ENCODE results near the gene TIMM22.

GRCh38 chr17:986322-986929 lies 10.5 kb upstream of the TIMM22 start:
- TF ChIP-seq, protein P1, sequence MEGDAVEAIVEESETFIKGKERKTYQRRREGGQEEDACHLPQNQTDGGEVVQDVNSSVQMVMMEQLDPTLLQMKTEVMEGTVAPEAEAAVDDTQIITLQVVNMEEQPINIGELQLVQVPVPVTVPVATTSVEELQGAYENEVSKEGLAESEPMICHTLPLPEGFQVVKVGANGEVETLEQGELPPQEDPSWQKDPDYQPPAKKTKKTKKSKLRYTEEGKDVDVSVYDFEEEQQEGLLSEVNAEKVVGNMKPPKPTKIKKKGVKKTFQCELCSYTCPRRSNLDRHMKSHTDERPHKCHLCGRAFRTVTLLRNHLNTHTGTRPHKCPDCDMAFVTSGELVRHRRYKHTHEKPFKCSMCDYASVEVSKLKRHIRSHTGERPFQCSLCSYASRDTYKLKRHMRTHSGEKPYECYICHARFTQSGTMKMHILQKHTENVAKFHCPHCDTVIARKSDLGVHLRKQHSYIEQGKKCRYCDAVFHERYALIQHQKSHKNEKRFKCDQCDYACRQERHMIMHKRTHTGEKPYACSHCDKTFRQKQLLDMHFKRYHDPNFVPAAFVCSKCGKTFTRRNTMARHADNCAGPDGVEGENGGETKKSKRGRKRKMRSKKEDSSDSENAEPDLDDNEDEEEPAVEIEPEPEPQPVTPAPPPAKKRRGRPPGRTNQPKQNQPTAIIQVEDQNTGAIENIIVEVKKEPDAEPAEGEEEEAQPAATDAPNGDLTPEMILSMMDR (conservative IDR thresholded peaks at IDR 0.05; ENCODE audit: low read depth, low read length): no peak
- TF ChIP-seq MXI1 (IDR thresholded peaks at IDR 0.05; ENCODE audit: borderline replicate concordance, low read depth, low read length): no peak
- no peak for TF ChIP-seq POLR2A (IDR thresholded peaks at IDR 0.05; ENCODE audit: low read depth, low read length)
- no peak for TF ChIP-seq RCOR1 (IDR thresholded peaks at IDR 0.05; ENCODE audit: insufficient replicate concordance, low read length)
- TF ChIP-seq CEBPB (IDR thresholded peaks at IDR 0.05; ENCODE audit: low read depth, low read length): no peak
- no peak for TF ChIP-seq RAD21 (IDR thresholded peaks at IDR 0.05; ENCODE audit: low read length)
- no peak for TF ChIP-seq MAFK (IDR thresholded peaks at IDR 0.05; ENCODE audit: low read depth, low read length)
- no peak for TF ChIP-seq RFX5 (IDR thresholded peaks at IDR 0.05; ENCODE audit: low read depth, low read length)
- TF ChIP-seq USF2 (IDR thresholded peaks at IDR 0.05; ENCODE audit: low read depth, low read length): no peak
- no peak for TF ChIP-seq SMC3 (IDR thresholded peaks at IDR 0.05; ENCODE audit: low read depth, low read length)
- TF ChIP-seq, protein P2, sequence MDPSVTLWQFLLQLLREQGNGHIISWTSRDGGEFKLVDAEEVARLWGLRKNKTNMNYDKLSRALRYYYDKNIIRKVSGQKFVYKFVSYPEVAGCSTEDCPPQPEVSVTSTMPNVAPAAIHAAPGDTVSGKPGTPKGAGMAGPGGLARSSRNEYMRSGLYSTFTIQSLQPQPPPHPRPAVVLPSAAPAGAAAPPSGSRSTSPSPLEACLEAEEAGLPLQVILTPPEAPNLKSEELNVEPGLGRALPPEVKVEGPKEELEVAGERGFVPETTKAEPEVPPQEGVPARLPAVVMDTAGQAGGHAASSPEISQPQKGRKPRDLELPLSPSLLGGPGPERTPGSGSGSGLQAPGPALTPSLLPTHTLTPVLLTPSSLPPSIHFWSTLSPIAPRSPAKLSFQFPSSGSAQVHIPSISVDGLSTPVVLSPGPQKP (IDR thresholded peaks at IDR 0.05; ENCODE audit: borderline replicate concordance, low read depth, low read length): no peak
